RWPE2 (cell line): ENCODE results near the gene CIRBP.

ENCODE experiments used
- ATAC-seq: fragments of 200-7000 bp; cut with Tn5 transposase; 3 replicates; pipeline ENCODE4 v1.9.1; 2021; ENCODE audit warnings: low read depth
- DNase-seq: peaks from one replicate; pipeline ENCODE4 v3.0.0-alpha.2; 2020; ENCODE audit warnings: low spot score
- H3K27ac ChIP-seq: fragments of 450-650 bp; 2 replicates; pipeline ENCODE4 v1.5.1; 2017; ENCODE audit warnings: mild to moderate bottlenecking; ENCODE audit not compliant: poor library complexity, severe bottlenecking
- H3K27me3 ChIP-seq: fragments of 250-450 bp; sonication (Bioruptor Pico); 2 replicates; pipeline ENCODE4 v1.5.1; 2021; ENCODE audit warnings: mild to moderate bottlenecking, moderate library complexity; ENCODE audit not compliant: insufficient read depth, poor library complexity, severe bottlenecking
- H3K36me3 ChIP-seq: fragments of 250-450 bp; sonication (Bioruptor Pico); 2 replicates; pipeline ENCODE4 v1.5.1; 2020; ENCODE audit warnings: low read depth, mild to moderate bottlenecking, moderate library complexity
- H3K4me1 ChIP-seq: fragments of 250-450 bp; sonication (Bioruptor Pico); 2 replicates; pipeline ENCODE4 v1.5.1; 2021; ENCODE audit warnings: mild to moderate bottlenecking, moderate library complexity; ENCODE audit not compliant: insufficient read depth, poor library complexity, severe bottlenecking
- H3K4me3 ChIP-seq: fragments of 250-450 bp; sonication (Bioruptor Pico); 2 replicates; pipeline ENCODE4 v1.5.1; 2021; ENCODE audit warnings: mild to moderate bottlenecking, moderate library complexity; ENCODE audit not compliant: severe bottlenecking
- H3K9me3 ChIP-seq: fragments of 250-450 bp; sonication (Bioruptor Pico); 2 replicates; pipeline ENCODE4 v1.5.1; 2021; ENCODE audit warnings: mild to moderate bottlenecking, moderate library complexity; ENCODE audit not compliant: severe bottlenecking
- TF ChIP-seq, protein P1 (sequence below): fragments of 450-650 bp; IDR thresholded peaks from one replicate; pipeline ENCODE4 v1.5.1; 2017; ENCODE audit warnings: mild to moderate bottlenecking, moderate library complexity; ENCODE audit not compliant: poor library complexity, severe bottlenecking

CIRBP gene

DNA sequence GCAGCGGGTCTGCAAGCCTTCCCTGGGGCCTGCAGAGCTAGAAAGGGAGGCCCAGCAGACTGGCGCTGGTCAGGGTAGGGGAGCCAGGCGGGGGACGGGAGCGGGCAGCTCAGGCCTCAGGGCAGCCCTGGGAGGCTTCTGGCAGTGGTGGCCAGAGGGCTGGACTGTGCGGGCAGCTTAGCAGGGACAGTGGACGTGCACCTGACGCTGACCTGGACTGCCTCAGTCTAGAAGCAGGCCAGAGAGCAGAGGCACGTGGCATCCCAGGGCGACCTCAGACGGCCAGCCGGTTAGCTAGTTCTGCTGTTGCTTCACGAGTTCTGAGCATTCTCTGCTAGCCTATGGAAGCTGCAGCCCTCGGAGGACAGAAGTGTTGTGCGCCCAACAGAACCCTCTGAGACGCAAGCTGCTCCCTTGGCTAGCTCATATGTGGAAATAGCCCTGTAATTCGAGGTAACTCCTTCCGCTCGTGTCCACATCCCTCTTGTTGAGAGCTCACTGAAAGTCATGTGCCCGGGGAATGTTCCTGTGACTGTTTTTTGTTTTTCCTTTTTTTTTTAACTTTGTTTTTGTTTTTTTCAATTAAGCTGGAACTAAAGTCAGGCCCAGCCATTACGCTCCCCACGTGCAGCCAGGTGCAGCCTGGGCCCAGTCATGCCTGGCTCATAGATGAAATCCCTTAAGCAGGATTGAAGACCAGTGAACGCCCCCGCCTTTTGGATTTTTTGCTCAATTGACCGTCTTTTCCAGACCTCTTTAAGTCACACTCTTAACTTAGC lies 4.3 kb downstream of the CIRBP start:
- Histone ChIP-seq H3K27me3 (no peaks in the 10 kb centered on the region), H3K9me3 (no peaks in the 10 kb centered on the region), H3K4me3 (no peak overlapping the region), H3K4me1 (peaks cover 4% of the 10 kb centered on the region), H3K36me3 (peaks cover 52% of the 10 kb centered on the region), H3K27ac (peak overlapping the region; percentile 86)
- ATAC-seq, result no peak
- DNase-seq, result no peak
- TF ChIP-seq, protein P1, sequence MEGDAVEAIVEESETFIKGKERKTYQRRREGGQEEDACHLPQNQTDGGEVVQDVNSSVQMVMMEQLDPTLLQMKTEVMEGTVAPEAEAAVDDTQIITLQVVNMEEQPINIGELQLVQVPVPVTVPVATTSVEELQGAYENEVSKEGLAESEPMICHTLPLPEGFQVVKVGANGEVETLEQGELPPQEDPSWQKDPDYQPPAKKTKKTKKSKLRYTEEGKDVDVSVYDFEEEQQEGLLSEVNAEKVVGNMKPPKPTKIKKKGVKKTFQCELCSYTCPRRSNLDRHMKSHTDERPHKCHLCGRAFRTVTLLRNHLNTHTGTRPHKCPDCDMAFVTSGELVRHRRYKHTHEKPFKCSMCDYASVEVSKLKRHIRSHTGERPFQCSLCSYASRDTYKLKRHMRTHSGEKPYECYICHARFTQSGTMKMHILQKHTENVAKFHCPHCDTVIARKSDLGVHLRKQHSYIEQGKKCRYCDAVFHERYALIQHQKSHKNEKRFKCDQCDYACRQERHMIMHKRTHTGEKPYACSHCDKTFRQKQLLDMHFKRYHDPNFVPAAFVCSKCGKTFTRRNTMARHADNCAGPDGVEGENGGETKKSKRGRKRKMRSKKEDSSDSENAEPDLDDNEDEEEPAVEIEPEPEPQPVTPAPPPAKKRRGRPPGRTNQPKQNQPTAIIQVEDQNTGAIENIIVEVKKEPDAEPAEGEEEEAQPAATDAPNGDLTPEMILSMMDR, result no peak

DNA sequence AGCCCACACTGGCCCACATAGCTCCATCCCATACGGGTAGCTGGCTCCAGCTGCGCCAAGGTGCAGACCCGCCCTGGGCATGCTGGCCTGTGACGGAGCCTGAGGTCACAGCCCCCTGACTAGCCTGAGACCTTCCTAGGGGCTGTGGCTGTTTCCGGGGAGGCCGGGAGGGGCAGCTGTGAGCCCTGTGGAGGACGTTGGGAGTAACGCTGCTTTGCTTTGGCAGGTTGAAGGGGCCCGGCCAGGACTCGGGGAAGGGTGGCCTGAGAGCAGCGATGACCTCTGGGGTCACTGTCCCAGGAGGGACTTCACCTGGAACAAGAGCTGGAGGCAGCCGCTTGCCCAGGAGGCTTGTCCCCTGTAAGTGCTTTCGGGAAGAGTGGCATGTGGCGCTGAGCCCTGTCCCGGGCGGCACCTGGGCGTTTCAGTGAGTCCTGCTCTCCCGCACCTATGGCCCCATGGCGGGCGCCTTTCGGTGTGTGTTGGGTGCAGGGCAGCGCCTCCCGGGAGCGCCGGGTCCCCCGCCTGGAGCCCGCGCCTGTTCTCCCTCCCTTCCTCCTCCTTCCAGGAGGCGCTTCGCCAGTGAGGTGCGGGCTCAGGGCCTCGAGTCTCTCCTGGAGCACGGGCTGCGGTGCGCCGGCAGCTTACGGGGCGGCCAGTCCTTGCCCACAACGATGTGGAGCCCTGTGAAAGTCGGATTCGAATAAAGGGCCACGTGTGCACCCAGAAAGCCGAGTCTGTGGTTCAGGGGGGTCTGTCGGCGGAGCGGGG lies 5.1 kb downstream of the CIRBP start:
- DNase-seq (no peak), ATAC-seq (no peak)
- H3K4me3 ChIP-seq, result peak overlapping the region; percentile 58
- peaks cover 56% of the 10 kb centered on the region for H3K36me3 ChIP-seq
- no peaks in the 10 kb centered on the region for H3K27me3 ChIP-seq
- no peaks in the 10 kb centered on the region for H3K9me3 ChIP-seq
- TF ChIP-seq, protein P1, result no peak
- peaks cover 4% of the 10 kb centered on the region for H3K4me1 ChIP-seq
- peak overlapping the region; percentile 86 for H3K27ac ChIP-seq

DNA sequence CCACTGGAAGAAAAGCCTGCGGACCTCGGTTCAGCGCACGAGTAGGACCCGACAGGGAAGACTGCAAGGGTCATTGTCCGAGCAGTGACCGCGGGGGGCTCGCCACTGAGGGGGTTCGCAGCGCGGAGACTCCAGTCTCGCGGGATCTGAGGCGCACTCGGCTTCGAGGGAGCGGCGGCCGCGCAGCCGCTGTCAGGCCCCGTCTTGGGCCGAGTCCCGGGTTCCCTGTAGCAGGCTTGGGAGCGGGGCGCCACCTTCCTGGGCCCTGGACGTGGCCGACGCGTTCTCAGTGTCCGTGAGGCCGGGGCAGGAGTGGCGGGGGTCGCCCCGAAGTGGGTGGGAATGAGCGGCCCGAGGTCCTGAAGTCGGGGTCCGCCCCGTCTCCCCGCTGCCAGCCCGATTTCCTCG lies 5.7 kb downstream of the CIRBP start:
- DNase-seq, result no peak
- H3K27me3 ChIP-seq, result no peaks in the 10 kb centered on the region
- H3K36me3 ChIP-seq, result peaks cover 58% of the 10 kb centered on the region
- 0 out of 3 replicates have a peak, but pooled peaks have one; percentile 2 for ATAC-seq
- TF ChIP-seq, protein P1, result no peak
- peaks cover 4% of the 10 kb centered on the region for H3K4me1 ChIP-seq
- peak overlapping the region; percentile 86 for H3K27ac ChIP-seq
- H3K4me3 ChIP-seq, result peak overlapping the region; percentile 58
- H3K9me3 ChIP-seq, result no peaks in the 10 kb centered on the region

DNA sequence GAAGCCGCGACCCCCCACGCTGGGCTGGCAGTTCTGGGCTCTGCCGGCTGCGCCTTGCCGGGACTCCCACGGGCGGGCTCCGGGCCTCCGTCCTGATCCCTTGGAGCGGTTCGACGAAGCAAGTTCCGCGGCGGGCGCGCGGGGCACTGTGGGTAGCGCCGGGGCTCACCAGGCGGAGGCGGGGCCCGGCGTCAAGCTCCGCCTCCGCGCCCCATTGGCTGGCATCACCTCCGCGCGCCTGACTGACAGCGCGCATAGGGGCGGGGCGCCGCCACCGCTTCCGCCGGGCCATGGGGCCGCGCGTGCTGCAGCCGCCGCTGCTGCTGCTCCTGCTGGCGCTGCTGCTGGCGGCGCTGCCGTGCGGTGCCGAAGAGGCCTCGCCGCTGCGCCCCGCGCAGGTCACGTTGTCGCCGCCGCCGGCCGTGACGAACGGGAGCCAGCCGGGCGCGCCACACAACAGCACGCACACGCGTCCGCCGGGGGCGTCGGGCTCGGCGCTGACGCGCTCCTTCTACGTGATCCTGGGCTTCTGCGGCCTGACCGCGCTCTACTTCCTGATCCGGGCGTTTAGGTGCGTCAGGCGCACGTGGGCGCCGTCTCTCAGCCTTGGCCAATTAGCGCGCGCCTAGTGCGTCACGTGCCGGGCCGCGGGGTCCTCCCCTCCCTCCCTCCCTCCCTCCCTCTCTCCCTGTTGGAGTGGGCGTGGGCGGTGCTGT lies 6.3 kb downstream of the CIRBP start, which contains the start of gene FAM174C:
Gene FAM174C (plus strand): TSS at position 271 of the 716 bp plus-strand sequence. CDS start 20 bp downstream, at position 291.
- Histone ChIP-seq H3K27ac (peak within 1 kb of the TSS; percentile 86), H3K27me3 (no peaks in the 10 kb centered on the region), H3K4me1 (peaks cover 4% of the 10 kb centered on the region), H3K9me3 (no peaks in the 10 kb centered on the region), H3K4me3 (peak within 1 kb of the TSS; percentile 58), H3K36me3 (peaks cover 52% of the 10 kb centered on the region)
- DNase-seq (peak; percentile 94), ATAC-seq (peak; percentile 67)
- TF ChIP-seq, protein P1, result no peak
